Liver (tissue), 3 donors: ENCODE measurements around the gene PLCB4.

Experiments used
- ATF3 ChIP-seq: IDR thresholded peaks from 2 replicates; pipeline ENCODE4 v1.6.1; 2016; ENCODE audit warnings: antibody characterized with exemption
- CTCF ChIP-seq: fragments of 150-350 bp; IDR thresholded peaks from 2 replicates; pipeline ENCODE4 v1.5.1; 2017; ENCODE audit warnings: improper control_type of control experiment, low read depth, low read length; ENCODE audit not compliant: missing input control
- EGR1 ChIP-seq, 2 donors: IDR thresholded peaks; 2 replicates each; pipeline ENCODE4 v1.6.1; 2016 to 2018; ENCODE audit warnings: antibody characterized with exemption in 2 of 2, low read depth in 2 of 2
- MAX ChIP-seq: IDR thresholded peaks from 2 replicates; pipeline ENCODE4 v1.6.1; 2016; ENCODE audit warnings: antibody characterized with exemption
- RAD21 ChIP-seq, 2 donors: IDR thresholded peaks; 2 replicates each; pipeline ENCODE4 v1.6.1; 2016; ENCODE audit warnings: antibody characterized with exemption in 2 of 2, mild to moderate bottlenecking in 2 of 2
- REST ChIP-seq: IDR thresholded peaks from 2 replicates; pipeline ENCODE4 v1.6.1; 2016; ENCODE audit warnings: antibody characterized with exemption, mild to moderate bottlenecking
- RXRA ChIP-seq, 2 donors: IDR thresholded peaks; 2 replicates each; pipeline ENCODE4 v1.6.1; 2017 to 2018; ENCODE audit warnings: antibody characterized with exemption in 2 of 2, mild to moderate bottlenecking in 1 of 2
- SP1 ChIP-seq: IDR thresholded peaks from 2 replicates; pipeline ENCODE4 v1.6.1; 2018; ENCODE audit warnings: antibody characterized with exemption, mild to moderate bottlenecking
- YY1 ChIP-seq: IDR thresholded peaks from 2 replicates; pipeline ENCODE4 v1.6.1; 2016; ENCODE audit warnings: antibody characterized with exemption, mild to moderate bottlenecking
- donor health status: healthy.
- donor health status: healthy.

- TF ChIP-seq ATF3 (no peak), SP1 (no peak), CTCF (no peak), EGR1 (IDR thresholded peaks at IDR 0.05; ENCODE audit: low read depth in 2 of 2) (no peak), YY1 (no peak), RAD21 (IDR thresholded peaks at IDR 0.05) (no peak), MAX (no peak), REST (no peak), RXRA (IDR thresholded peaks at IDR 0.05) (no peak)
These were observed 72.2 kb downstream of the PLCB4 start for GRCh38 chr20:9141070-9141469.
